H1 (cell line): ENCODE measurements around the gene ENAH. TPM values are rescaled to one million over a fixed set of nuclear protein-coding genes. Genes with fewer than 3 reads are reported as not detected.

ENCODE experiments used
- CTCF ChIA-PET: fragments of 300-600 bp; sonication (Branson Sonifier 250); formaldehyde crosslinking; loops from one replicate; lab custom pipeline; 2021; ENCODE audit not compliant: partially characterized antibody; lab: Charles Lee
- POLR2A ChIA-PET: fragments of 300-600 bp; sonication (Branson Sonifier 250); formaldehyde crosslinking; loops from one replicate; lab custom pipeline; 2021; ENCODE audit warnings: inconsistent platforms; ENCODE audit not compliant: partially characterized antibody; lab: Charles Lee
- DNase-seq, 2 experiments: peaks; one replicate each; pipeline versions ENCODE4 v3.0.0 to v3.0.0-alpha.2; 2010 to 2022; ENCODE audit warnings: low spot score in 2 of 2, low read depth in 1 of 2, mixed read lengths in 1 of 2
- FAIRE-seq: peaks from 2 replicates; lab custom pipeline; 2011; peaks lifted over from hg19 to GRCh38; lab: Jason Lieb, UNC
- H2AFZ ChIP-seq: 2 replicates; pipeline ENCODE4 v1.8.1; 2012; ENCODE audit warnings: low read length, inconsistent platforms
- H2AK5ac ChIP-seq: 2 replicates; pipeline ENCODE4 v1.6.1; 2013; ENCODE audit warnings: low read depth, low read length
- H2BK120ac ChIP-seq: replicated peaks from 2 replicates; pipeline ENCODE3; 2013; ENCODE audit warnings: low read depth, low read length, inconsistent platforms
- H2BK12ac ChIP-seq: 2 replicates; pipeline ENCODE4 v1.6.1; 2013; ENCODE audit warnings: low read depth, low read length
- H2BK15ac ChIP-seq: 2 replicates; pipeline ENCODE4 v1.6.1; 2013; ENCODE audit warnings: low read length
- H2BK20ac ChIP-seq: 2 replicates; pipeline ENCODE4 v1.6.1; 2013; ENCODE audit warnings: low read length
- H2BK5ac ChIP-seq: 2 replicates; pipeline ENCODE4 v1.6.1; 2013; ENCODE audit warnings: low read depth, low read length
- H3K14ac ChIP-seq: 2 replicates; pipeline ENCODE4 v1.6.1; 2013; ENCODE audit warnings: inconsistent platforms; ENCODE audit not compliant: insufficient read length
- H3K18ac ChIP-seq: 2 replicates; pipeline ENCODE4 v1.6.1; 2013; ENCODE audit warnings: low read length; ENCODE audit errors: extremely low read depth
- H3K23ac ChIP-seq: 2 replicates; pipeline ENCODE4 v1.6.1; 2013; ENCODE audit warnings: inconsistent platforms; ENCODE audit not compliant: insufficient read length
- H3K23me2 ChIP-seq: 2 replicates; pipeline ENCODE4 v1.6.1; 2013; ENCODE audit warnings: low read depth, low read length
- H3K27ac ChIP-seq: 2 replicates; pipeline ENCODE4 v1.6.1; 2011; ENCODE audit warnings: low read depth, low read length, inconsistent platforms
- H3K27me3 ChIP-seq, 4 experiments: replicated peaks in 1 of 4; 1 replicate in 1 of 4; 2 replicates in 3 of 4; pipeline versions ENCODE4 v1.6.1 to v1.8.1; 2011 to 2013; ENCODE audit warnings: low read length in 3 of 4, mild to moderate bottlenecking in 3 of 4, inconsistent platforms in 2 of 4, mixed read lengths in 2 of 4, moderate library complexity in 1 of 4; ENCODE audit not compliant: control insufficient read depth in 3 of 4, insufficient read depth in 3 of 4; ENCODE audit errors: extremely low read depth in 1 of 4
- H3K36me3 ChIP-seq, 4 experiments: 2 replicates each; pipeline versions ENCODE4 v1.6.1 to v1.8.1; 2011 to 2013; ENCODE audit warnings: mild to moderate bottlenecking in 4 of 4, low read length in 3 of 4, moderate library complexity in 2 of 4, control low read depth in 1 of 4, inconsistent platforms in 1 of 4; ENCODE audit not compliant: insufficient read depth in 4 of 4, control insufficient read depth in 2 of 4
- H3K4ac ChIP-seq: replicated peaks from 2 replicates; pipeline ENCODE3; 2013; ENCODE audit warnings: low read length, low read depth, mixed read lengths, inconsistent platforms; ENCODE audit not compliant: insufficient read length
- H3K4me1 ChIP-seq, 4 experiments: replicated peaks in 1 of 4; 1 replicate in 1 of 4; 2 replicates in 3 of 4; pipeline versions ENCODE4 v1.6.1 to v1.8.1; 2011 to 2013; ENCODE audit warnings: low read length in 3 of 4, inconsistent platforms in 2 of 4, mixed read lengths in 1 of 4; ENCODE audit not compliant: insufficient read depth in 4 of 4, control insufficient read depth in 3 of 4
- H3K4me2 ChIP-seq, 2 experiments: 2 replicates each; pipeline versions ENCODE4 v1.6.1 to v1.8.1; 2011 to 2013; ENCODE audit warnings: low read depth in 2 of 2, low read length in 2 of 2, control low read depth in 1 of 2, inconsistent platforms in 1 of 2, mild to moderate bottlenecking in 1 of 2; ENCODE audit not compliant: insufficient read depth in 1 of 2
- H3K4me3 ChIP-seq, 4 experiments: fragments of 200-600, 300-600 bp in 1 of 4; sonication (generic), shearing (Covaris generic), sonication (Bioruptor Twin) in 1 of 4; 2 replicates each; pipeline versions ENCODE4 v1.5.1 to v1.8.1; 2011 to 2016; ENCODE audit warnings: low read length in 4 of 4, low read depth in 3 of 4, control low read depth in 2 of 4, inconsistent platforms in 2 of 4, mild to moderate bottlenecking in 2 of 4, mixed read lengths in 1 of 4, moderate library complexity in 1 of 4; ENCODE audit not compliant: insufficient read depth in 2 of 4; ENCODE audit errors: extremely low read depth in 1 of 4
- H3K56ac ChIP-seq: replicated peaks from 2 replicates; pipeline ENCODE3; 2013; ENCODE audit warnings: low read depth, mild to moderate bottlenecking, mixed read lengths, low read length, inconsistent platforms; ENCODE audit not compliant: insufficient read length
- H3K79me1 ChIP-seq: 2 replicates; pipeline ENCODE4 v1.6.1; 2013; ENCODE audit warnings: low read depth, low read length, control low read depth
- H3K79me2 ChIP-seq, 2 experiments: 2 replicates each; pipeline versions ENCODE4 v1.6.1 to v1.8.1; 2012 to 2013; ENCODE audit warnings: low read length in 2 of 2, mild to moderate bottlenecking in 2 of 2, inconsistent platforms in 1 of 2; ENCODE audit not compliant: insufficient read depth in 2 of 2, control insufficient read depth in 1 of 2
- H3K9ac ChIP-seq, 4 experiments: replicated peaks in 1 of 4; 1 replicate in 1 of 4; 2 replicates in 3 of 4; pipeline versions ENCODE4 v1.6.1 to v1.8.1; 2011 to 2013; ENCODE audit warnings: low read depth in 3 of 4, low read length in 3 of 4, control low read depth in 2 of 4, mild to moderate bottlenecking in 2 of 4, moderate library complexity in 2 of 4, inconsistent platforms in 1 of 4; ENCODE audit errors: extremely low read depth in 1 of 4
- H3K9me3 ChIP-seq, 2 experiments: 2 replicates each; pipeline versions ENCODE4 v1.6.1 to v1.8.1; 2012 to 2013; ENCODE audit warnings: mild to moderate bottlenecking in 2 of 2, moderate library complexity in 2 of 2, control low read depth in 1 of 2, inconsistent platforms in 1 of 2, low read depth in 1 of 2, low read length in 1 of 2, mixed read lengths in 1 of 2; ENCODE audit not compliant: insufficient read depth in 2 of 2
- H4K20me1 ChIP-seq, 2 experiments: replicated peaks in 1 of 2; 2 replicates each; pipeline versions ENCODE3 to v1.8.1; 2011 to 2013; ENCODE audit warnings: inconsistent platforms in 2 of 2, low read length in 2 of 2, mild to moderate bottlenecking in 1 of 2; ENCODE audit not compliant: insufficient read depth in 2 of 2, control insufficient read depth in 1 of 2
- H4K5ac ChIP-seq: 2 replicates; pipeline ENCODE4 v1.6.1; 2013; ENCODE audit warnings: low read length, low read depth, mixed read lengths, inconsistent platforms; ENCODE audit not compliant: insufficient read length
- H4K8ac ChIP-seq: 2 replicates; pipeline ENCODE4 v1.8.0; 2013; ENCODE audit warnings: mild to moderate bottlenecking, moderate library complexity, low read length, inconsistent platforms; ENCODE audit not compliant: insufficient read depth; ENCODE audit errors: extremely low read depth
- H4K91ac ChIP-seq: replicated peaks from 2 replicates; pipeline ENCODE3; 2013; ENCODE audit warnings: low read length, mixed read lengths, inconsistent platforms; ENCODE audit not compliant: insufficient read length
- ATF3 ChIP-seq: IDR thresholded peaks from 2 replicates; pipeline ENCODE4 v1.6.1; 2011; ENCODE audit warnings: low read depth, mild to moderate bottlenecking, low read length; ENCODE audit not compliant: insufficient read depth
- CBX5 ChIP-seq: fragments of 300-800, 300-1000 bp; sonication (generic); IDR thresholded peaks from 2 replicates; pipeline ENCODE4 v1.7.1; 2016; ENCODE audit warnings: antibody characterized with exemption, low read length, low read depth
- CEBPB ChIP-seq: IDR thresholded peaks from 2 replicates; pipeline ENCODE4 v1.6.1; 2012; ENCODE audit warnings: low read depth, low read length
- CHD1 ChIP-seq: IDR thresholded peaks from 2 replicates; pipeline ENCODE4 v1.6.1; 2012; ENCODE audit warnings: low read depth, low read length, improper control_type of control experiment
- CHD2 ChIP-seq: IDR thresholded peaks from 2 replicates; pipeline ENCODE4 v1.6.1; 2012; ENCODE audit warnings: low read length, improper control_type of control experiment
- E2F6 ChIP-seq: IDR thresholded peaks from 2 replicates; pipeline ENCODE4 v1.6.1; 2012; ENCODE audit warnings: inconsistent platforms
- EP300 ChIP-seq, 2 experiments: IDR thresholded peaks; 1 replicate in 1 of 2; 2 replicates in 1 of 2; pipeline ENCODE4 v1.6.1; 2011 to 2012; ENCODE audit warnings: low read depth in 2 of 2, low read length in 2 of 2, mild to moderate bottlenecking in 2 of 2, borderline replicate concordance in 1 of 2, inconsistent platforms in 1 of 2, moderate library complexity in 1 of 2
- EZH2 ChIP-seq: fragments of 200-600 bp; sonication (generic); IDR thresholded peaks from 2 replicates; pipeline ENCODE4 v1.7.1; 2012; ENCODE audit warnings: low read depth, mild to moderate bottlenecking, moderate library complexity, low read length, inconsistent platforms; ENCODE audit not compliant: severe bottlenecking
- JUN ChIP-seq: IDR thresholded peaks from 2 replicates; pipeline ENCODE4 v1.6.1; 2011; ENCODE audit warnings: low read depth, mild to moderate bottlenecking, improper control_type of control experiment, low read length
- KDM1A ChIP-seq: fragments of 200-600, 300-600 bp; sonication (generic); IDR thresholded peaks from 2 replicates; pipeline ENCODE4 v1.7.1; 2016; ENCODE audit warnings: mild to moderate bottlenecking, low read length, borderline replicate concordance
- POLR2A ChIP-seq, 2 experiments: IDR thresholded peaks; 1 replicate in 1 of 2; 2 replicates in 1 of 2; pipeline ENCODE4 v1.6.1; 2011; ENCODE audit warnings: low read depth in 2 of 2, low read length in 2 of 2, mild to moderate bottlenecking in 2 of 2; ENCODE audit errors: control extremely low read depth in 1 of 2
- POU5F1 ChIP-seq: IDR thresholded peaks from 2 replicates; pipeline ENCODE4 v1.6.1; 2011; ENCODE audit warnings: low read depth, mild to moderate bottlenecking, low read length, moderate library complexity
- SP1 ChIP-seq: IDR thresholded peaks from 2 replicates; pipeline ENCODE4 v1.6.1; 2011; ENCODE audit warnings: low read depth, low read length
- SUZ12 ChIP-seq: fragments of 200-600 bp; sonication (generic); IDR thresholded peaks from 2 replicates; pipeline ENCODE4 v1.6.1; 2012; ENCODE audit warnings: mild to moderate bottlenecking, inconsistent platforms, low read length, moderate library complexity, mixed read lengths
- WGBS, 2 experiments: shearing (Covaris generic) in 1 of 2; methylation state at CpG; one replicate each; pipeline versions ENCODE4 v1.1.6 to v1.1.7; 2013 to 2015; ENCODE audit warnings: low lambda C conversion rate in 2 of 2, mixed read lengths in 2 of 2, inconsistent platforms in 1 of 2, low coverage in 1 of 2, missing lambda C conversion rate in 1 of 2; ENCODE audit not compliant: insufficient replicate concordance in 2 of 2, insufficient coverage in 1 of 2, insufficient read length in 1 of 2; ENCODE audit errors: extremely low coverage in 1 of 2, missing lambda C conversion rate in 1 of 2; 5-methylcytosine and 5-hydroxymethylcytosine counted together
- polyA plus RNA-seq, 7 experiments: library from polyadenylated mRNA; depleted of rRNA in 3 of 7; stranded (reverse) in 5 of 7; unstranded in 2 of 7; fragments of >200 nt in 5 of 7; fragments of 200-250 nt in 2 of 7; gene quantifications; 1 replicate in 5 of 7; 2 replicates in 1 of 7; 4 replicates in 1 of 7; pipeline versions ENCODE4 v1.2.1 to v1.2.3, GENCODE V29; 2011 to 2013; ENCODE audit warnings: missing spikeins in 2 of 7, mixed read lengths in 2 of 7
- total RNA-seq: library from RNA; stranded (reverse); fragmentation: NEBNext Ultra II Directional; extraction: Animal tissue kit (Norgen Biotek cat#: 25700); gene quantifications from 2 replicates; pipeline ENCODE4 v1.2.1, GENCODE V29; 2021

Gene ENAH
- total and polyA plus RNA-seq, 2 of the 8 experiments (the other 6 are each of a cell fraction or from before 2014, with no cell fraction given): 39.1 to 335 TPM

DNA sequence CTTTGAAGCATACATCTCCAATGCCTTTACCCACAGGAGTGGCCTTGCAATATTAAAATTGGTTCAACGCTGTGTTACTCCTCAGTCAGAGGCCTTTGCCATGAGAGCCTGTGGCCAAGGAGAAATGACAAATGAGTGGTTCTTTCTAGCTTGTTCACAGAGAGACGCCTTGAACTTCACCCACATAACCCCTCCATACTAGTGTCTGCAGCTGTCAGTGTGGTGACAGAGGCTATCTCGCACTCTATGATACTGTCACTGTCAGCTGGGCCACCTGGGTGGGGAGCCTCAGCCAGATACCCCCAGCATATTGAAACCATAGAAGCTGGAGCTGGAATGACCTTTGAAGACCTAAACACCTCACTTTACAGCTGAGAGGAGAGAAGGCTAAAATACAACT, 167.7 kb downstream of the ENAH start:
- H3K23ac ChIP-seq: no peak overlapping the region
- peak in 1 of 2 experiments; percentile 42 for DNase-seq
- no peak overlapping the region for H2BK5ac ChIP-seq
- no peak overlapping the region for H4K91ac ChIP-seq
- H3K9me3 ChIP-seq: no peaks in the 10 kb centered on the region
- H2AK5ac ChIP-seq: no peak overlapping the region
- no peak overlapping the region for H3K18ac ChIP-seq
- no peak overlapping the region for H3K27ac ChIP-seq
- H2BK15ac ChIP-seq: no peak overlapping the region
- no peak for FAIRE-seq
- no peak overlapping the region for H2BK20ac ChIP-seq
- POLR2A ChIA-PET: interaction anchor here (0.8 to 1.6 kb wide), 4 partner anchors 170 to 331 kb away, joined by 3 to 6 read pairs (median 4); partner anchors contain the start of gene SRP9
- H4K20me1 ChIP-seq: no peaks in the 10 kb centered on the region
- no peak overlapping the region for H3K56ac ChIP-seq
- no peak overlapping the region for H2BK12ac ChIP-seq
- H3K36me3 ChIP-seq: no peaks in the 10 kb centered on the region
- H3K4ac ChIP-seq: no peak overlapping the region
- H3K27me3 ChIP-seq: no peaks in the 10 kb centered on the region
- no peak overlapping the region for H2BK120ac ChIP-seq
- H3K79me1 ChIP-seq: no peaks in the 10 kb centered on the region
- H4K8ac ChIP-seq: no peak overlapping the region
- H3K4me3 ChIP-seq: no peak overlapping the region
- no peak overlapping the region for H3K14ac ChIP-seq
- H3K23me2 ChIP-seq: no peaks in the 10 kb centered on the region
- no peak overlapping the region for H3K4me2 ChIP-seq
- no peak for TF ChIP-seq POU5F1
- TF ChIP-seq EZH2: no peak
- TF ChIP-seq CEBPB: no peak
- TF ChIP-seq SUZ12: no peak
- no peak for TF ChIP-seq ATF3
- TF ChIP-seq SP1: no peak
- no peak for TF ChIP-seq CHD2
- TF ChIP-seq CHD1: no peak
- no peak for TF ChIP-seq JUN
- TF ChIP-seq KDM1A: no peak
- TF ChIP-seq POLR2A (IDR thresholded peaks at IDR 0.05; ENCODE audit: control extremely low read depth in 1 of 2, low read depth in 2 of 2, low read length in 2 of 2): no peak
- no peak for TF ChIP-seq CBX5
- no peak for TF ChIP-seq E2F6
- TF ChIP-seq EP300 (IDR thresholded peaks at IDR 0.05; ENCODE audit: borderline replicate concordance in 1 of 2, low read depth in 2 of 2, low read length in 2 of 2): no peak
- H3K4me1 ChIP-seq: peaks cover 0 to 2% (median under 1%) of the 10 kb centered on the region in 4 experiments; a peak in 2 of 7 replicates
- H2AFZ ChIP-seq: no peak overlapping the region
- H4K5ac ChIP-seq: no peak overlapping the region
- no peak overlapping the region for H3K9ac ChIP-seq
- CTCF ChIA-PET: interaction anchor here (0.8 to 18.7 kb wide), 11 partner anchors 8 to 426 kb away, joined by 3 to 229 read pairs (median 5); no protein-coding TSS in a partner anchor
- H3K79me2 ChIP-seq: no peaks in the 10 kb centered on the region
- 92% methylated on average over 3 of the region's 3 CpGs; no CpG with 5 or more reads in 1 of the 2 experiments for WGBS, 2 experiments
